ENCODE measurements around the gene FFAR1.
"Not testable (repeated sequence)": the region's sequence is repeated elsewhere in the genome, so short reads cannot be mapped to it uniquely, and the experiment has no call there.

Gene FFAR1

GRCh38 chr19:35359395-35359794, 11.7 kb downstream of the FFAR1 start:
- not testable (repeated sequence) for DNase-seq

GRCh38 chr19:35360081-35360480, 12.4 kb downstream of the FFAR1 start:
- not testable (repeated sequence) for DNase-seq

GRCh38 chr19:35360880-35361420, 13.2 kb downstream of the FFAR1 start:
- DNase-seq, result no peak

GRCh38 chr19:35362261-35363000, 14.7 kb downstream of the FFAR1 start:
- no peak for DNase-seq

GRCh38 chr19:35363001-35363590, 15.4 kb downstream of the FFAR1 start:
- DNase-seq, result no peak

GRCh38 chr19:35363711-35364425, 16.2 kb downstream of the FFAR1 start:
- no peak for DNase-seq

GRCh38 chr19:35365303-35365702, 17.6 kb downstream of the FFAR1 start:
- no peak for DNase-seq

- DNase-seq, result no peak
These were observed 20.7 kb downstream of the FFAR1 start for GRCh38 chr19:35368378-35368777.

GRCh38 chr19:35369522-35369921, 21.8 kb downstream of the FFAR1 start:
- DNase-seq, result no peak

- DNase-seq, result no peak
These were observed 23.0 kb downstream of the FFAR1 start, which contains the start of gene GPR42 for GRCh38 chr19:35370722-35371121. GPR42 (plus strand) TSS chr19:35371068; CDS start chr19:35371360, 292 bp downstream.

- DNase-seq, result no peak
These were observed 25.8 kb downstream of the FFAR1 start for GRCh38 chr19:35373492-35373891.

- not testable (repeated sequence) for DNase-seq
These were observed 26.3 kb downstream of the FFAR1 start for GRCh38 chr19:35374031-35374430.

- no peak for DNase-seq
These were observed 28.0 kb downstream of the FFAR1 start for GRCh38 chr19:35375505-35376307.

GRCh38 chr19:35377656-35378055, 30.0 kb downstream of the FFAR1 start:
- DNase-seq, result no peak

GRCh38 chr19:35378356-35378755, 30.7 kb downstream of the FFAR1 start:
- no peak for DNase-seq

- not testable (repeated sequence) for DNase-seq
These were observed 31.8 kb downstream of the FFAR1 start for GRCh38 chr19:35379545-35379944.

- DNase-seq, result no peak
These were observed 32.3 kb downstream of the FFAR1 start for GRCh38 chr19:35379992-35380391.

GRCh38 chr19:35380450-35381124, 32.9 kb downstream of the FFAR1 start:
- no peak for DNase-seq

GRCh38 chr19:35381318-35381717, 33.6 kb downstream of the FFAR1 start:
- no peak for DNase-seq

GRCh38 chr19:35381926-35382325, 34.2 kb downstream of the FFAR1 start:
- no peak for DNase-seq

GRCh38 chr19:35383536-35383935, 35.8 kb downstream of the FFAR1 start:
- DNase-seq, result no peak
